ENCODE measurements around the gene C3orf20. TPM values are rescaled to one million over a fixed set of nuclear protein-coding genes. Genes with fewer than 3 reads are reported as not detected.

C3orf20 gene
- total and polyA plus RNA-seq, 2 of the 4 experiments (the other 2 are of a cell fraction): not detected

- no peak overlapping the region for H4K91ac ChIP-seq (ENCODE audit: insufficient read depth, low read depth, low read length)
- no peak overlapping the region for H2BK20ac ChIP-seq (ENCODE audit: low read depth, low read length)
- H4K8ac ChIP-seq (ENCODE audit: low read depth in 2 of 2, low read length in 2 of 2): no peak overlapping the region
- H3K79me1 ChIP-seq (ENCODE audit: low read depth in 1 of 2, low read length in 2 of 2): no peaks in the 10 kb centered on the region
- no peak overlapping the region for H2BK5ac ChIP-seq (ENCODE audit: low read depth, low read length, poor library complexity, severe bottlenecking)
- ChIA-PET POLR2A (ENCODE audit: unreplicated experiment) (no interaction called here), CTCF (no interaction called here)
- dilution Hi-C loops (cut with HindIII; ENCODE audit: low sequenced_read_pairs, unreplicated experiment): no loop called here
- in situ Hi-C loops (cut with MboI; ENCODE audit: low sequenced_read_pairs): no loop called here
- no peak overlapping the region for H2BK15ac ChIP-seq (ENCODE audit: low read depth, low read length)
- H3K23ac ChIP-seq (ENCODE audit: low read depth, low read length): no peak overlapping the region
- no peaks in the 10 kb centered on the region for H3K4me1 ChIP-seq (ENCODE audit: control insufficient read depth, insufficient read depth, low read length)
- H3K9me3 ChIP-seq (ENCODE audit: control insufficient read depth, insufficient read depth, low read length): no peaks in the 10 kb centered on the region
- H3K27ac ChIP-seq (ENCODE audit: insufficient read depth, low read length): no peak overlapping the region
- ATAC-seq (ENCODE audit: low read depth) (peak; percentile 58; the same call in 1 of the 2 replicates), DNase-seq (peak; percentile 49)
- no peak overlapping the region for H2AK9ac ChIP-seq (replicated peaks; ENCODE audit: low read depth, low read length, poor library complexity)
- H3K36me3 ChIP-seq (ENCODE audit: control insufficient read depth, insufficient read depth, low read length): no peaks in the 10 kb centered on the region
- no peak overlapping the region for H2AK5ac ChIP-seq (ENCODE audit: low read depth, low read length)
- intact Hi-C loops (cut with micrococcal nuclease): no loop called here
- H4K5ac ChIP-seq (ENCODE audit: low read depth, low read length): no peak overlapping the region
- no peak overlapping the region for H3K4me2 ChIP-seq (ENCODE audit: low read depth, low read length)
- no CpG with 5 or more reads among the region's 8 CpGs for WGBS, 2 experiments (ENCODE audit: extremely low coverage in 2 of 2, insufficient read length in 1 of 2)
- no peaks in the 10 kb centered on the region; the same call in 1 of the 2 replicates for H3K27me3 ChIP-seq (ENCODE audit: control insufficient read depth, insufficient read depth, low read length)
- H3K9me1 ChIP-seq (ENCODE audit: insufficient read depth, low read length): no peaks in the 10 kb centered on the region; the same call in 1 of the 2 replicates
- no peak overlapping the region for H3K4me3 ChIP-seq (ENCODE audit: insufficient read depth, low read depth, low read length)
- no peaks in the 10 kb centered on the region for H4K20me1 ChIP-seq (ENCODE audit: insufficient read depth, low read length)
- BruUV-seq (replicated peaks): no TSS peak
- no peak overlapping the region for H2AFZ ChIP-seq (replicated peaks; ENCODE audit: low read length, poor library complexity)
- H3K18ac ChIP-seq (ENCODE audit: low read depth, low read length): no peak overlapping the region
- no peak overlapping the region for H2BK120ac ChIP-seq (ENCODE audit: low read depth, low read length)
- TF ChIP-seq FOS (IDR thresholded peaks at IDR 0.05; ENCODE audit: low read depth, low read length) (no peak), USF2 (IDR thresholded peaks at IDR 0.05; ENCODE audit: low read depth, low read length) (no peak), MAZ (IDR thresholded peaks at IDR 0.05; ENCODE audit: borderline replicate concordance, low read depth, low read length) (no peak), MAFK (IDR thresholded peaks at IDR 0.05; ENCODE audit: low read depth, low read length) (no peak), NFE2L2 (IDR thresholded peaks at IDR 0.05; ENCODE audit: low read depth, low read length) (no peak), POLR2A (IDR thresholded peaks at IDR 0.05; ENCODE audit: low read depth, low read length) (no peak), BHLHE40 (IDR thresholded peaks at IDR 0.05; ENCODE audit: low read depth, low read length) (no peak), CHD1 (IDR thresholded peaks at IDR 0.05; ENCODE audit: low read depth, low read length) (no peak), RCOR1 (IDR thresholded peaks at IDR 0.05; ENCODE audit: insufficient replicate concordance, low read length) (no peak), RAD21 (IDR thresholded peaks at IDR 0.05; ENCODE audit: low read length) (peak; percentile 42), MXI1 (IDR thresholded peaks at IDR 0.05; ENCODE audit: borderline replicate concordance, low read depth, low read length) (no peak), RFX5 (IDR thresholded peaks at IDR 0.05; ENCODE audit: low read depth, low read length) (no peak), ELK1 (IDR thresholded peaks at IDR 0.05; ENCODE audit: borderline replicate concordance, low read depth, low read length) (no peak), CTCF (conservative IDR thresholded peaks at IDR 0.05; ENCODE audit: low read depth, low read length) (peak; percentile 45), SMC3 (IDR thresholded peaks at IDR 0.05; ENCODE audit: low read depth, low read length) (peak; percentile 47), CEBPB (IDR thresholded peaks at IDR 0.05; ENCODE audit: low read depth, low read length) (0 out of 2 replicates have a peak, but pooled peaks have one; percentile 36)
- H3K4ac ChIP-seq (ENCODE audit: low read depth, low read length): no peak overlapping the region
- H3K56ac ChIP-seq (ENCODE audit: extremely low read depth, insufficient read depth, low read length): no peak overlapping the region
- no peak overlapping the region for H3K9ac ChIP-seq (ENCODE audit: low read depth, low read length)
- no peak overlapping the region for H3K14ac ChIP-seq (replicated peaks; ENCODE audit: low read depth, low read length)
Measured at GRCh38 chr3:14633819-14634424, 41.0 kb upstream of the C3orf20 start.
